MCF 10A (cell line): Measurements from ENCODE around the gene LBP. TPM values are rescaled to one million over a fixed set of nuclear protein-coding genes. Genes with fewer than 3 reads are reported as not detected.

Source experiments
- BruUV-seq: library from RNA; stranded (reverse); fragments of 400-500 nt; replicated peaks from 2 replicates; lab custom pipeline; 2021; lab: Mats Ljungman, UMichigan
- CTCF ChIA-PET: fragments of 300-600 bp; sonication (Branson Sonifier 250); formaldehyde crosslinking; extraction: SDS; loops from one replicate; lab custom pipeline; 2021; ENCODE audit warnings: antibody characterized with exemption, inconsistent platforms; lab: Yijun Ruan, JAX
- POLR2A ChIA-PET: fragments of 300-600, 350-650 bp; sonication (Branson Sonifier 250); formaldehyde crosslinking; extraction: SDS; loops from one replicate; lab custom pipeline; 2020; ENCODE audit warnings: antibody characterized with exemption, inconsistent platforms; lab: Yijun Ruan, JAX
- DNase-seq: peaks from one replicate; pipeline ENCODE4 v3.0.0-alpha.2; 2018; ENCODE audit not compliant: unreplicated experiment
- H3K27ac Mint-ChIP-seq: one replicate; pipeline ENCODE4 v1.8.0; 2022; ENCODE audit warnings: mild to moderate bottlenecking, low read depth, mixed read lengths; ENCODE audit not compliant: unreplicated experiment
- H3K27me3 Mint-ChIP-seq: one replicate; pipeline ENCODE4 v1.8.0; 2022; ENCODE audit warnings: mixed read lengths; ENCODE audit not compliant: insufficient read depth, unreplicated experiment
- H3K36me3 Mint-ChIP-seq: one replicate; pipeline ENCODE4 v1.8.0; 2022; ENCODE audit warnings: mild to moderate bottlenecking, moderate library complexity, mixed read lengths; ENCODE audit not compliant: insufficient read depth, unreplicated experiment
- H3K4me1 Mint-ChIP-seq: one replicate; pipeline ENCODE4 v1.8.0; 2022; ENCODE audit warnings: mixed read lengths; ENCODE audit not compliant: insufficient read depth, unreplicated experiment
- H3K4me3 Mint-ChIP-seq: one replicate; pipeline ENCODE4 v1.8.0; 2022; ENCODE audit warnings: mild to moderate bottlenecking, moderate library complexity, mixed read lengths; ENCODE audit not compliant: unreplicated experiment
- H3K9me3 Mint-ChIP-seq: one replicate; pipeline ENCODE4 v1.8.0; 2022; ENCODE audit warnings: mixed read lengths; ENCODE audit not compliant: unreplicated experiment
- CTCF ChIP-seq: fragments of 200-600 bp; IDR thresholded peaks from one replicate; pipeline ENCODE4 v1.8.0; 2022; ENCODE audit warnings: antibody characterized with exemption, mild to moderate bottlenecking; ENCODE audit not compliant: unreplicated experiment
- intact Hi-C: fragments of 100-400 bp; cut with micrococcal nuclease; formaldehyde crosslinking; loops from 2 replicates; pipeline ENCODE4 v1.14.1; 2022
- total RNA-seq: library from RNA; stranded (reverse); gene quantifications from 2 replicates; pipeline ENCODE4 v1.2.3, GENCODE V29; 2022

The LBP gene
- total RNA-seq, 1 experiment from 2014 or later = not detected

GRCh38 chr20:38386004-38386403 is 39.7 kb downstream of the LBP start:
- intact Hi-C loops = no loop called here
- DNase-seq = no peak
- H3K27me3 Mint-ChIP-seq = peaks cover 13% of the 10 kb centered on the region
- ChIA-PET CTCF (interaction anchor here (0.6 to 1.0 kb wide), 4 partner anchors 15 to 400 kb away, joined by 3 to 4 read pairs (median 3); no protein-coding TSS in a partner anchor), POLR2A (interaction anchor here (1.2 kb wide), 1 partner anchor 60 kb away, joined by 3 read pairs; no protein-coding TSS in a partner anchor)
- H3K27ac Mint-ChIP-seq = no peak overlapping the region
- BruUV-seq = no TSS peak
- no peaks in the 10 kb centered on the region for H3K4me1 Mint-ChIP-seq
- no peak for TF ChIP-seq CTCF
- no peaks in the 10 kb centered on the region for H3K9me3 Mint-ChIP-seq
- H3K4me3 Mint-ChIP-seq = no peak overlapping the region
- H3K36me3 Mint-ChIP-seq = no peaks in the 10 kb centered on the region

- no peak for TF ChIP-seq CTCF
- Mint-ChIP-seq H3K4me3 (no peak overlapping the region), H3K27ac (no peak overlapping the region), H3K36me3 (no peaks in the 10 kb centered on the region), H3K27me3 (peaks cover 13% of the 10 kb centered on the region), H3K9me3 (no peaks in the 10 kb centered on the region), H3K4me1 (no peaks in the 10 kb centered on the region)
- no peak for DNase-seq
- ChIA-PET POLR2A (interaction anchor here (0.8 kb wide), 1 partner anchor 30 kb away, joined by 3 read pairs; no protein-coding TSS in a partner anchor), CTCF (interaction anchor here (1.1 kb wide), 1 partner anchor 15 kb away, joined by 3 read pairs; no protein-coding TSS in a partner anchor)
- intact Hi-C loops = no loop called here
- no TSS peak for BruUV-seq
Observed at GRCh38 chr20:38386851-38387250, 40.6 kb downstream of the LBP start.

GRCh38 chr20:38387953-38388352 is 41.7 kb downstream of the LBP start:
- peak; percentile 7 for DNase-seq
- no peaks in the 10 kb centered on the region for H3K4me1 Mint-ChIP-seq
- intact Hi-C loops = no loop called here
- POLR2A ChIA-PET = interaction anchor here (0.8 to 1.0 kb wide), 3 partner anchors 10 to 30 kb away, joined by 3 read pairs; no protein-coding TSS in a partner anchor
- no TSS peak for BruUV-seq
- no peaks in the 10 kb centered on the region for H3K36me3 Mint-ChIP-seq
- CTCF ChIA-PET = interaction anchor here (0.6 to 1.1 kb wide), 10 partner anchors 11 to 503 kb away, joined by 3 to 6 read pairs (median 3); no protein-coding TSS in a partner anchor
- H3K27me3 Mint-ChIP-seq = peaks cover 13% of the 10 kb centered on the region
- no peak overlapping the region for H3K27ac Mint-ChIP-seq
- TF ChIP-seq CTCF = no peak
- no peak overlapping the region for H3K4me3 Mint-ChIP-seq
- no peaks in the 10 kb centered on the region for H3K9me3 Mint-ChIP-seq

- POLR2A ChIA-PET = interaction anchor here (0.7 kb wide), 1 partner anchor 137 kb away, joined by 3 read pairs; no protein-coding TSS in a partner anchor
- H3K4me3 Mint-ChIP-seq = no peak overlapping the region
- peaks cover 13% of the 10 kb centered on the region for H3K27me3 Mint-ChIP-seq
- H3K4me1 Mint-ChIP-seq = no peaks in the 10 kb centered on the region
- intact Hi-C loops = no loop called here
- no TSS peak for BruUV-seq
- H3K27ac Mint-ChIP-seq = no peak overlapping the region
- H3K36me3 Mint-ChIP-seq = no peaks in the 10 kb centered on the region
- H3K9me3 Mint-ChIP-seq = no peaks in the 10 kb centered on the region
- no peak for TF ChIP-seq CTCF
- CTCF ChIA-PET = interaction anchor here (1.0 to 1.8 kb wide), 2 partner anchors 9 to 16 kb away, joined by 4 read pairs; no protein-coding TSS in a partner anchor
- peak; percentile 16 for DNase-seq
Observed at GRCh38 chr20:38392356-38392755, 46.1 kb downstream of the LBP start.
